GM12878 (cell line): ENCODE results near the gene NTF3. TPM values are rescaled to one million over a fixed set of nuclear protein-coding genes. Genes with fewer than 3 reads are reported as not detected.

Source experiments
- ATAC-seq: fragments of 200-7000 bp; cut with Tn5 transposase; 3 replicates; pipeline ENCODE4 v1.9.1; 2020; ENCODE audit warnings: mild to moderate bottlenecking, moderate library complexity
- BruUV-seq: library from RNA; stranded (reverse); fragments of 400-500 nt; replicated peaks from 2 replicates; lab custom pipeline; 2021; lab: Mats Ljungman, UMichigan
- CTCF ChIA-PET: fragments of 300-600 bp; sonication (Branson Sonifier 250); formaldehyde crosslinking; extraction: SDS; loops from one replicate; lab custom pipeline; 2021; ENCODE audit warnings: inconsistent platforms; lab: Yijun Ruan, JAX
- POLR2A ChIA-PET: fragments of 350-600 bp; formaldehyde crosslinking; extraction: SDS; loops from one replicate; lab custom pipeline; 2021; ENCODE audit warnings: inconsistent platforms; lab: Charles Lee
- RAD21 ChIA-PET: fragments of 300-600 bp; sonication (Branson Sonifier 250); formaldehyde crosslinking; loops from one replicate; lab custom pipeline; 2023; ENCODE audit warnings: antibody characterized with exemption; ENCODE audit not compliant: unreplicated experiment; lab: Charles Lee
- SMC1A ChIA-PET: fragments of 300-600 bp; sonication (Branson Sonifier 250); formaldehyde crosslinking; loops from one replicate; lab custom pipeline; 2023; ENCODE audit not compliant: unreplicated experiment, uncharacterized antibody; lab: Charles Lee
- DNase-seq: peaks from one replicate; pipeline ENCODE4 v3.0.0-alpha.2; 2011; ENCODE audit warnings: low read depth, low spot score
- FAIRE-seq: peaks from 3 replicates; lab custom pipeline; 2011; peaks lifted over from hg19 to GRCh38; lab: Jason Lieb, UNC
- H2AFZ ChIP-seq: 2 replicates; pipeline ENCODE4 v1.6.0; 2011; ENCODE audit warnings: low read depth, low read length, control low read depth; ENCODE audit not compliant: control insufficient read depth
- H3K27ac ChIP-seq: 2 replicates; pipeline ENCODE4 v1.5.1; 2011; ENCODE audit warnings: control low read depth; ENCODE audit not compliant: control insufficient read depth, insufficient read depth
- H3K27me3 ChIP-seq, 2 experiments: replicated peaks in 1 of 2; 2 replicates each; pipeline versions ENCODE4 v1.6.0 to v1.6.1; 2011; ENCODE audit warnings: low read length in 1 of 2; ENCODE audit not compliant: control insufficient read depth in 2 of 2, insufficient read depth in 2 of 2
- H3K36me3 ChIP-seq, 2 experiments: 2 replicates each; pipeline ENCODE4 v1.5.1; 2011; ENCODE audit warnings: low read length in 1 of 2; ENCODE audit not compliant: control insufficient read depth in 2 of 2, insufficient read depth in 2 of 2
- H3K4me1 ChIP-seq: 2 replicates; pipeline ENCODE4 v1.6.1; 2011; ENCODE audit warnings: mild to moderate bottlenecking, low read length, moderate library complexity, mixed read lengths; ENCODE audit not compliant: control insufficient read depth, insufficient read depth
- H3K4me2 ChIP-seq: 2 replicates; pipeline ENCODE4 v1.6.0; 2011; ENCODE audit warnings: control low read depth; ENCODE audit not compliant: control insufficient read depth, insufficient read depth
- H3K4me3 ChIP-seq: fragments of 200-600 bp; sonication (generic); 2 replicates; pipeline ENCODE4 v1.5.1; 2016
- H3K79me2 ChIP-seq: 2 replicates; pipeline ENCODE4 v1.6.0; 2011; ENCODE audit warnings: low read length; ENCODE audit not compliant: control insufficient read depth, insufficient read depth
- H3K9ac ChIP-seq: 2 replicates; pipeline ENCODE4 v1.8.0; 2011; ENCODE audit warnings: low read length, control low read depth, mixed read lengths; ENCODE audit not compliant: control insufficient read depth, insufficient read depth
- H3K9me3 ChIP-seq: replicated peaks from 3 replicates; pipeline ENCODE4 v1.5.1; 2011; ENCODE audit warnings: mild to moderate bottlenecking, low read length; ENCODE audit not compliant: control insufficient read depth, insufficient read depth
- H4K20me1 ChIP-seq: 2 replicates; pipeline ENCODE4 v1.6.0; 2011; ENCODE audit not compliant: control insufficient read depth, insufficient read depth
- BACH1 ChIP-seq: fragments of 450-650 bp; IDR thresholded peaks from 2 replicates; pipeline ENCODE4 v1.6.1; 2017; ENCODE audit warnings: mild to moderate bottlenecking, borderline replicate concordance
- CREB1 ChIP-seq: IDR thresholded peaks from 2 replicates; pipeline ENCODE4 v1.6.1; 2012; ENCODE audit warnings: low read depth, mild to moderate bottlenecking, inconsistent platforms
- CREM ChIP-seq: IDR thresholded peaks from 2 replicates; pipeline ENCODE4 v1.6.1; 2014; ENCODE audit warnings: antibody characterized with exemption, low read depth
- ELK1 ChIP-seq: IDR thresholded peaks from 2 replicates; pipeline ENCODE4 v1.6.1; 2012; ENCODE audit warnings: low read depth, low read length, improper control_type of control experiment
- JUNB ChIP-seq: IDR thresholded peaks from 2 replicates; pipeline ENCODE4 v1.6.1; 2016; ENCODE audit warnings: antibody characterized with exemption, mild to moderate bottlenecking
- MXI1 ChIP-seq: fragments of 150-350 bp; IDR thresholded peaks from 2 replicates; pipeline ENCODE4 v1.6.1; 2011; ENCODE audit warnings: low read depth, mild to moderate bottlenecking, inconsistent platforms, low read length, improper control_type of control experiment
- NFIC ChIP-seq: IDR thresholded peaks from 2 replicates; pipeline ENCODE4 v1.6.1; 2012; ENCODE audit warnings: low read depth, mild to moderate bottlenecking, inconsistent platforms, low read length, moderate library complexity
- NFYA ChIP-seq: IDR thresholded peaks from 2 replicates; pipeline ENCODE4 v1.6.1; 2011; ENCODE audit warnings: low read depth, mild to moderate bottlenecking, low read length, improper control_type of control experiment, borderline replicate concordance
- NFYB ChIP-seq: IDR thresholded peaks from 2 replicates; pipeline ENCODE4 v1.6.1; 2011; ENCODE audit warnings: low read depth, mild to moderate bottlenecking, low read length, improper control_type of control experiment, moderate library complexity; ENCODE audit not compliant: insufficient read depth
- RAD21 ChIP-seq: IDR thresholded peaks from 2 replicates; pipeline ENCODE4 v1.6.1; 2011; ENCODE audit warnings: mild to moderate bottlenecking, low read depth, low read length, moderate library complexity; ENCODE audit not compliant: insufficient read depth
- RB1 ChIP-seq: fragments of 450-650 bp; formaldehyde crosslinking; IDR thresholded peaks from 2 replicates; pipeline ENCODE4 v1.6.1; 2017; ENCODE audit warnings: mild to moderate bottlenecking, borderline replicate concordance
- RUNX3 ChIP-seq: IDR thresholded peaks from 2 replicates; pipeline ENCODE4 v1.6.1; 2012; ENCODE audit warnings: low read length, inconsistent platforms
- SMAD5 ChIP-seq: IDR thresholded peaks from 2 replicates; pipeline ENCODE4 v1.6.1; 2016; ENCODE audit warnings: antibody characterized with exemption, low read depth
- SMARCA5 ChIP-seq: fragments of 450-650 bp; IDR thresholded peaks from 2 replicates; pipeline ENCODE4 v1.6.1; 2017; ENCODE audit warnings: mild to moderate bottlenecking
- TARDBP ChIP-seq: IDR thresholded peaks from 2 replicates; pipeline ENCODE4 v1.6.1; 2016; ENCODE audit warnings: borderline replicate concordance
- ZNF384 ChIP-seq: IDR thresholded peaks from 2 replicates; pipeline ENCODE4 v1.6.1; 2012; ENCODE audit warnings: low read depth, mild to moderate bottlenecking, low read length, improper control_type of control experiment, borderline replicate concordance
- WGBS: methylation state at CpG from one replicate; pipeline ENCODE4 v1.1.6; 2016; ENCODE audit warnings: low lambda C conversion rate; ENCODE audit not compliant: insufficient replicate concordance, insufficient coverage; ENCODE audit errors: missing lambda C conversion rate; 5-methylcytosine and 5-hydroxymethylcytosine counted together
- in situ Hi-C: fragments of 300-500 bp; cut with MboI; formaldehyde crosslinking; loops from 9 replicates; pipeline ENCODE4 v1.14.3; 2018; ENCODE audit warnings: mixed read lengths
- intact Hi-C: fragments of 100-400 bp; cut with micrococcal nuclease; formaldehyde crosslinking; loops from one replicate; pipeline ENCODE4 v1.14.2; 2022; ENCODE audit not compliant: unreplicated experiment
- polyA plus RNA-seq, 11 experiments: library from polyadenylated mRNA; depleted of rRNA in 4 of 11; unstranded in 6 of 11; stranded (reverse) in 5 of 11; fragments of >200 nt; fragmentation: Nextera tagmentation in 4 of 11; fragmentation: Illumina TruSeq in 1 of 11; extraction: Ambion mirVana in 4 of 11; extraction: Trizol in 1 of 11; gene quantifications; 1 replicate in 1 of 11; 2 replicates in 10 of 11; pipeline versions ENCODE4 v1.2.1 to v1.2.3, GENCODE V29; 2011 to 2016; ENCODE audit warnings: inconsistent platforms in 2 of 11, missing spikeins in 2 of 11, low read depth in 1 of 11
- total RNA-seq, 4 experiments: library from RNA; depleted of rRNA in 3 of 4; stranded (reverse); fragments of >200 nt in 3 of 4; fragmentation: Illumina TruSeq in 1 of 4; extraction: Trizol in 1 of 4; gene quantifications; 2 replicates each; pipeline versions ENCODE4 v1.2.1 to v1.2.3, GENCODE V29; 2013 to 2021
- TF ChIP-seq, protein P1 (sequence below): fragments of 450-650 bp; IDR thresholded peaks from 2 replicates; pipeline ENCODE4 v1.6.1; 2017; ENCODE audit warnings: mild to moderate bottlenecking, low read depth, inconsistent platforms; ENCODE audit not compliant: poor library complexity, severe bottlenecking

The NTF3 gene
- total and polyA plus RNA-seq, 10 of the 15 experiments (the other 5 are each of a cell fraction or from before 2014, with no cell fraction given): 0.07 TPM; not detected in 9

DNA sequence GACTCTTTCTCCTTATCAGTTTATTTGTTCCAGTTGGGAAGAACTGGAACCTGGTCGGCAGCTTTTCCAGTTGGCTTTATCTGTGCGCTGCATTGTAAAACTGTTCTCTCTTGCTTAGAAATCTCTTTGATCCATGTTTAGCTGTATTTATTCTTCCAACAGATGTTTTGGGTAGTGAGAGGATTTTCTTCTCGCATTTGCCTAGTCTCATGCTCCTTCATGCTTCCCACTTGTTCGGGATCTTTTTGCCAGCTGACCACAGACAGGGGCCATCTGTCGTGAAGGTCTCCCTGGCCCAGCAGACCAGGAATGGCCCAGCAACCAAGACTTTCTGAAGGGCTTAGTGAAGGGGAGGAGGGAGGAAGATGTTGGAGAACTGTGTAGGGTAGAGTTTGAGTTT, 21.6 kb downstream of the NTF3 start:
- CTCF ChIA-PET: no interaction called here
- H3K4me3 ChIP-seq: no peak overlapping the region
- H3K4me2 ChIP-seq: no peak overlapping the region
- H3K4me1 ChIP-seq: no peaks in the 10 kb centered on the region; the same call in 1 of the 2 replicates
- no peaks in the 10 kb centered on the region for H4K20me1 ChIP-seq
- H3K79me2 ChIP-seq: no peaks in the 10 kb centered on the region
- POLR2A ChIA-PET: no interaction called here
- no peak overlapping the region for H3K9ac ChIP-seq
- H3K27ac ChIP-seq: no peak overlapping the region
- 20% methylated on average over 5 of the region's 5 CpGs for WGBS
- ATAC-seq: no peak
- no peak for DNase-seq
- TF ChIP-seq MXI1 (no peak), JUNB (no peak), TARDBP (no peak), SMAD5 (no peak), RUNX3 (no peak), CREB1 (no peak), CREM (no peak), BACH1 (no peak), ZNF384 (no peak), ELK1 (no peak), SMARCA5 (no peak), NFYB (no peak), NFIC (no peak), RB1 (no peak), RAD21 (no peak), NFYA (no peak)
- TF ChIP-seq, protein P1, sequence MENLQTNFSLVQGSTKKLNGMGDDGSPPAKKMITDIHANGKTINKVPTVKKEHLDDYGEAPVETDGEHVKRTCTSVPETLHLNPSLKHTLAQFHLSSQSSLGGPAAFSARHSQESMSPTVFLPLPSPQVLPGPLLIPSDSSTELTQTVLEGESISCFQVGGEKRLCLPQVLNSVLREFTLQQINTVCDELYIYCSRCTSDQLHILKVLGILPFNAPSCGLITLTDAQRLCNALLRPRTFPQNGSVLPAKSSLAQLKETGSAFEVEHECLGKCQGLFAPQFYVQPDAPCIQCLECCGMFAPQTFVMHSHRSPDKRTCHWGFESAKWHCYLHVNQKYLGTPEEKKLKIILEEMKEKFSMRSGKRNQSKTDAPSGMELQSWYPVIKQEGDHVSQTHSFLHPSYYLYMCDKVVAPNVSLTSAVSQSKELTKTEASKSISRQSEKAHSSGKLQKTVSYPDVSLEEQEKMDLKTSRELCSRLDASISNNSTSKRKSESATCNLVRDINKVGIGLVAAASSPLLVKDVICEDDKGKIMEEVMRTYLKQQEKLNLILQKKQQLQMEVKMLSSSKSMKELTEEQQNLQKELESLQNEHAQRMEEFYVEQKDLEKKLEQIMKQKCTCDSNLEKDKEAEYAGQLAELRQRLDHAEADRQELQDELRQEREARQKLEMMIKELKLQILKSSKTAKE: no peak
- FAIRE-seq: no peak
- H3K36me3 ChIP-seq: no peaks in the 10 kb centered on the region
- RAD21 ChIA-PET: no interaction called here
- SMC1A ChIA-PET: no interaction called here
- intact Hi-C loops (no loop called here), in situ Hi-C loops (no loop called here)
- H2AFZ ChIP-seq: no peak overlapping the region
- no TSS peak for BruUV-seq
- no peaks in the 10 kb centered on the region; a peak in 2 of 4 replicates for H3K27me3 ChIP-seq
- no peaks in the 10 kb centered on the region for H3K9me3 ChIP-seq
